Stimulated activated CD4-positive, alpha-beta T cell treated with anti-CD3 and anti-CD28 coated beads, Interleukin-2, amount 100 ng/mL, for 24 hours (primary cell): ENCODE results near the gene RAB5B.
"Not testable (repeated sequence)": the region's sequence is repeated elsewhere in the genome, so short reads cannot be mapped to it uniquely, and the experiment has no call there.

ENCODE experiments used
- DNase-seq, 2 donors: peaks; one replicate each; pipeline ENCODE4 v3.0.0-alpha.2; 2020

RAB5B gene

GRCh38 chr12:56020423-56021184, 46.7 kb downstream of the RAB5B start, which contains the start of gene IKZF4:
IKZF4 (plus strand) TSS chr12:56021043; CDS start chr12:56021494, 451 bp downstream.
- peak; percentile 31 to 44 for DNase-seq

- no peak for DNase-seq
These were observed 48.1 kb downstream of the RAB5B start for GRCh38 chr12:56021889-56022497.

GRCh38 chr12:56028511-56029165, 54.8 kb downstream of the RAB5B start:
- DNase-seq, result no peak

GRCh38 chr12:56029166-56029519, 55.3 kb downstream of the RAB5B start:
- DNase-seq, result no peak

GRCh38 chr12:56029666-56030293, 55.9 kb downstream of the RAB5B start:
- peak in 1 of 2 donors; percentile 57 for DNase-seq

GRCh38 chr12:56031987-56032386, 58.1 kb downstream of the RAB5B start:
- DNase-seq, result no peak

- no peak for DNase-seq
These were observed 60.9 kb downstream of the RAB5B start for GRCh38 chr12:56034586-56035332.

GRCh38 chr12:56037161-56037560, 63.3 kb downstream of the RAB5B start:
- DNase-seq, result no peak

- DNase-seq, result no peak
These were observed 64.3 kb downstream of the RAB5B start for GRCh38 chr12:56038022-56038655.

- no peak for DNase-seq
These were observed 66.3 kb downstream of the RAB5B start for GRCh38 chr12:56040151-56040550.

GRCh38 chr12:56040963-56041551, 67.2 kb downstream of the RAB5B start:
- no peak for DNase-seq

GRCh38 chr12:56041552-56042429, 67.9 kb downstream of the RAB5B start, which contains the start of gene RPS26:
RPS26 (plus strand) TSS chr12:56041918; CDS start chr12:56042167, 249 bp downstream.
- peak; percentile 89 to 91 for DNase-seq

- not testable (repeated sequence) for DNase-seq
These were observed 68.5 kb downstream of the RAB5B start for GRCh38 chr12:56042430-56042813.

- no peak for DNase-seq
These were observed 69.0 kb downstream of the RAB5B start for GRCh38 chr12:56042843-56043242.
